CD14-positive monocyte (primary cell): ENCODE data around the gene SYNM. TPM values are rescaled to one million over a fixed set of nuclear protein-coding genes. Genes with fewer than 3 reads are reported as not detected.
A peak's percentile ranks its signal among the peaks of the same experiment; 100 is the strongest.

ENCODE experiments used
- DNase-seq, 3 donors: peaks; one replicate each; pipeline ENCODE4 v3.0.0-alpha.2; 2011 to 2022
- H2AFZ ChIP-seq: 2 replicates; pipeline ENCODE4 v1.6.0; 2012; ENCODE audit warnings: mild to moderate bottlenecking, low read depth, low read length, inconsistent platforms; ENCODE audit not compliant: insufficient read depth, poor library complexity, severe bottlenecking
- H3K27ac ChIP-seq, 2 donors: 1 replicate in 1 of 2; 2 replicates in 1 of 2; pipeline ENCODE4 v1.5.1; 2012 to 2013; ENCODE audit warnings: low read length in 2 of 2, control low read depth in 1 of 2, inconsistent platforms in 1 of 2, low read depth in 1 of 2, mild to moderate bottlenecking in 1 of 2
- H3K27me3 ChIP-seq, 2 donors: one replicate each; pipeline versions ENCODE4 v1.6.0 to v1.6.1; 2011 to 2013; ENCODE audit warnings: low read length in 2 of 2; ENCODE audit not compliant: control insufficient read depth in 2 of 2, insufficient read depth in 2 of 2
- H3K36me3 ChIP-seq, 2 donors: replicated peaks in 1 of 2; 1 replicate in 1 of 2; 2 replicates in 1 of 2; pipeline versions ENCODE4 v1.5.1 to v1.6.1; 2012 to 2013; ENCODE audit warnings: low read length in 2 of 2, control low read depth in 1 of 2, inconsistent platforms in 1 of 2, mild to moderate bottlenecking in 1 of 2; ENCODE audit not compliant: insufficient read depth in 2 of 2, control insufficient read depth in 1 of 2
- H3K4me1 ChIP-seq, 2 donors: 1 replicate in 1 of 2; 2 replicates in 1 of 2; pipeline versions ENCODE4 v1.5.1 to v1.6.1; 2012 to 2013; ENCODE audit warnings: low read length in 2 of 2, control low read depth in 1 of 2, inconsistent platforms in 1 of 2, mild to moderate bottlenecking in 1 of 2, moderate library complexity in 1 of 2; ENCODE audit not compliant: insufficient read depth in 2 of 2, control insufficient read depth in 1 of 2
- H3K4me2 ChIP-seq: replicated peaks from 2 replicates; pipeline ENCODE3; 2012; ENCODE audit warnings: low read length, moderate library complexity, mild to moderate bottlenecking; ENCODE audit not compliant: poor library complexity, severe bottlenecking; ENCODE audit errors: extremely low read depth
- H3K4me3 ChIP-seq, 3 experiments: fragments of 200-600 bp in 1 of 3; sonication (generic) in 1 of 3; replicated peaks in 1 of 3; 1 replicate in 2 of 3; 2 replicates in 1 of 3; pipeline ENCODE4 v1.5.1; 2011 to 2013; ENCODE audit warnings: low read length in 3 of 3, mild to moderate bottlenecking in 3 of 3, control low read depth in 2 of 3, low read depth in 2 of 3, inconsistent platforms in 1 of 3, moderate library complexity in 1 of 3
- H3K79me2 ChIP-seq: 2 replicates; pipeline ENCODE4 v1.6.0; 2012; ENCODE audit warnings: mild to moderate bottlenecking, control low read depth, inconsistent platforms, low read length, moderate library complexity; ENCODE audit not compliant: insufficient read depth
- H3K9ac ChIP-seq: 2 replicates; pipeline ENCODE4 v1.6.0; 2017; ENCODE audit warnings: low read length, mild to moderate bottlenecking; ENCODE audit not compliant: insufficient read depth, poor library complexity, severe bottlenecking
- H3K9me3 ChIP-seq, 2 donors: replicated peaks in 1 of 2; 1 replicate in 1 of 2; 2 replicates in 1 of 2; pipeline versions ENCODE4 v1.5.1 to v1.6.1; 2012 to 2013; ENCODE audit warnings: low read length in 2 of 2, control low read depth in 1 of 2; ENCODE audit not compliant: control insufficient read depth in 1 of 2, insufficient read depth in 1 of 2
- H4K20me1 ChIP-seq: 2 replicates; pipeline ENCODE4 v1.6.0; 2012; ENCODE audit warnings: mild to moderate bottlenecking, low read length, control low read depth, moderate library complexity; ENCODE audit not compliant: insufficient read depth
- H3K27ac Mint-ChIP-seq, 7 donors: one replicate each; pipeline ENCODE4 v1.8.0; 2020; ENCODE audit warnings: mild to moderate bottlenecking in 7 of 7, mixed read lengths in 7 of 7, moderate library complexity in 6 of 7, inconsistent platforms in 2 of 7
- H3K27me3 Mint-ChIP-seq, 3 donors: one replicate each; pipeline ENCODE4 v1.8.0; 2021 to 2022; ENCODE audit warnings: low read depth in 3 of 3, mild to moderate bottlenecking in 3 of 3, mixed read lengths in 3 of 3, moderate library complexity in 3 of 3, inconsistent platforms in 1 of 3
- H3K36me3 Mint-ChIP-seq, 2 donors: one replicate each; pipeline ENCODE4 v1.8.0; 2020; ENCODE audit warnings: mixed read lengths in 2 of 2, inconsistent platforms in 1 of 2, mild to moderate bottlenecking in 1 of 2
- H3K4me1 Mint-ChIP-seq: one replicate; pipeline ENCODE4 v1.8.0; 2020; ENCODE audit warnings: mild to moderate bottlenecking, mixed read lengths
- H3K4me3 Mint-ChIP-seq, 2 donors: one replicate each; pipeline ENCODE4 v1.8.0; 2020; ENCODE audit warnings: mild to moderate bottlenecking in 2 of 2, mixed read lengths in 2 of 2, moderate library complexity in 1 of 2
- H3K9me3 Mint-ChIP-seq, 7 donors: one replicate each; pipeline ENCODE4 v1.8.0; 2020 to 2022; ENCODE audit warnings: mixed read lengths in 7 of 7, mild to moderate bottlenecking in 6 of 7, moderate library complexity in 6 of 7, inconsistent platforms in 2 of 7
- WGBS: methylation state at CpG from one replicate; pipeline ENCODE4 v1.1.5; 2013; ENCODE audit warnings: missing lambda C conversion rate; ENCODE audit not compliant: insufficient coverage; 5-methylcytosine and 5-hydroxymethylcytosine counted together
- intact Hi-C, 2 donors: fragments of 100-400 bp; cut with micrococcal nuclease; formaldehyde crosslinking; loops; one replicate each; pipeline versions ENCODE4 v1.15.0 to v1.15.1; 2023
- polyA plus RNA-seq, 3 donors: library from polyadenylated mRNA; depleted of rRNA in 1 of 3; unstranded in 2 of 3; stranded (reverse) in 1 of 3; fragments of 300-500 nt in 2 of 3; fragments of >200 nt in 1 of 3; fragmentation: Illumina TruSeq in 2 of 3; gene quantifications; 1 replicate in 2 of 3; 2 replicates in 1 of 3; pipeline ENCODE4 v1.2.3, GENCODE V29; 2012 to 2021
- TF ChIP-seq, protein P1 (sequence below): fragments of 200-600 bp; IDR thresholded peaks from one replicate; pipeline ENCODE4 v1.8.0; 2022; ENCODE audit warnings: antibody characterized with exemption, mild to moderate bottlenecking

SYNM gene
- polyA plus RNA-seq, 3 donors, result 0.04 to 0.05 TPM; not detected in 1

DNA sequence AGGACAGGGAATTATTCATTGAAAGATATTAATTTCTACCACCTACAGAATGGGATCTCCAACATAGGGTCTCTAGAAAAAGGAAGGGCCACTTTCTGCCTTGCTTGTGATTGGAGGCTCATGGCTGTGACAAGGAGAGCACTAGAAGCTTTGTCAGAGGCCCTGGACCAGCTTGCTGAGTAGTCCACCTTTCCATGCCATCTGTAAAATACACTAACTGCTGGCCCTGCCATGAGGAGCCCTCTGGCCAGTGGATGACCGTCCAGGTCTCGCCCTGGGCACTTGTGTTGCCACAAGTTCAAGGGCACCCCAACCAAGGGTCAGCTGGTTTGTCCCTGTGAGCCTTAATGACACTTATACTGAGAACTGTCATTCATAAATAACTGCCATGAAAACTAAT lies 1.6 kb upstream of the SYNM start:
- no peak for DNase-seq
- H2AFZ ChIP-seq, result no peak overlapping the region
- peaks cover 32% of the 10 kb centered on the region for H3K4me1 Mint-ChIP-seq
- H3K4me2 ChIP-seq, result no peak overlapping the region
- no peaks in the 10 kb centered on the region for H3K36me3 ChIP-seq
- H3K4me1 ChIP-seq, result peaks cover 8 to 25% of the 10 kb centered on the region in 2 donors
- peaks cover 24 to 77% of the 10 kb centered on the region in 2 donors for H3K27me3 ChIP-seq
- H3K27ac ChIP-seq, result no peak overlapping the region
- H3K4me3 ChIP-seq, result no peak overlapping the region
- H3K27ac Mint-ChIP-seq, result no peak overlapping the region
- peaks cover 0 to 9% of the 10 kb centered on the region in 2 donors for H3K9me3 ChIP-seq
- peak overlapping the region in 1 of 2 donors; percentile 46 for H3K4me3 Mint-ChIP-seq
- no peaks in the 10 kb centered on the region for H4K20me1 ChIP-seq
- H3K9ac ChIP-seq, result no peak overlapping the region
- TF ChIP-seq, protein P1, sequence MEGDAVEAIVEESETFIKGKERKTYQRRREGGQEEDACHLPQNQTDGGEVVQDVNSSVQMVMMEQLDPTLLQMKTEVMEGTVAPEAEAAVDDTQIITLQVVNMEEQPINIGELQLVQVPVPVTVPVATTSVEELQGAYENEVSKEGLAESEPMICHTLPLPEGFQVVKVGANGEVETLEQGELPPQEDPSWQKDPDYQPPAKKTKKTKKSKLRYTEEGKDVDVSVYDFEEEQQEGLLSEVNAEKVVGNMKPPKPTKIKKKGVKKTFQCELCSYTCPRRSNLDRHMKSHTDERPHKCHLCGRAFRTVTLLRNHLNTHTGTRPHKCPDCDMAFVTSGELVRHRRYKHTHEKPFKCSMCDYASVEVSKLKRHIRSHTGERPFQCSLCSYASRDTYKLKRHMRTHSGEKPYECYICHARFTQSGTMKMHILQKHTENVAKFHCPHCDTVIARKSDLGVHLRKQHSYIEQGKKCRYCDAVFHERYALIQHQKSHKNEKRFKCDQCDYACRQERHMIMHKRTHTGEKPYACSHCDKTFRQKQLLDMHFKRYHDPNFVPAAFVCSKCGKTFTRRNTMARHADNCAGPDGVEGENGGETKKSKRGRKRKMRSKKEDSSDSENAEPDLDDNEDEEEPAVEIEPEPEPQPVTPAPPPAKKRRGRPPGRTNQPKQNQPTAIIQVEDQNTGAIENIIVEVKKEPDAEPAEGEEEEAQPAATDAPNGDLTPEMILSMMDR, result no peak
- H3K36me3 Mint-ChIP-seq, result no peaks in the 10 kb centered on the region
- intact Hi-C loops, result loop anchor here (5.0 kb wide), 1 partner anchor 109 kb away; no protein-coding TSS in a partner anchor
- no peaks in the 10 kb centered on the region for H3K79me2 ChIP-seq
- H3K9me3 Mint-ChIP-seq, result peaks cover 0 to 16% (median 4%) of the 10 kb centered on the region in 7 donors
- WGBS, result 83% methylated on average over 1 of the region's 2 CpGs
- peaks cover 57 to 81% (median 79%) of the 10 kb centered on the region in 3 donors for H3K27me3 Mint-ChIP-seq

DNA sequence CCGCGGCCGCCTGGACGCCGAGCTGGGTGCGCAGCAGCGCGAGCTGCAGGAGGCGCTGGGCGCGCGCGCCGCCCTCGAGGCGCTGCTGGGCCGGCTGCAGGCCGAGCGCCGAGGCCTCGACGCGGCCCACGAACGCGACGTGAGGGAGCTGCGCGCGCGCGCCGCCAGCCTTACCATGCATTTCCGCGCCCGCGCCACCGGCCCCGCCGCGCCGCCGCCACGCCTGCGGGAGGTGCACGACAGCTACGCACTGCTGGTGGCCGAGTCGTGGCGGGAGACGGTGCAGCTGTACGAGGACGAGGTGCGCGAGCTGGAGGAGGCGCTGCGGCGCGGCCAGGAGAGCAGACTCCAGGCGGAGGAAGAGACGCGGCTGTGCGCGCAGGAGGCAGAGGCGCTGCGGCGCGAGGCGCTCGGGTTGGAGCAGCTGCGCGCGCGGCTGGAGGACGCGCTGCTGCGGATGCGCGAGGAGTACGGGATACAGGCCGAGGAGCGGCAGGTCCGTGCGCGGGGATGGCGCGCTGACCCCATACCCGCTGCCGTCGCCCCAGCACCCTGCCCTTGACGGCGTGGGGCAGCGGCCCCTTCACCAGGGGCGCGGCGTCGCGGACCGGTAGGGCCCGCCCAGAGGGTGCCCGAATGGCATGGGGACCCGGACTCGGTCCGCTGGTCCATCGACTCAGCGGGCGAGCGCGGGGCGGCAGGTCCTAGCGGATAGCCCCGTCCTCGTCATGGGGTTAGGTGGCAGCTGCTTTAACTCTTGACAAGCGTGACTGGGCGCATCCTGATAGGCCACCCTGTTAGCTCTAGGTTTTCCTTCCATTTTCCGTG lies 848 bp downstream of the SYNM start:
- TF ChIP-seq, protein P1, result no peak
- H4K20me1 ChIP-seq, result no peaks in the 10 kb centered on the region
- H3K36me3 ChIP-seq, result no peaks in the 10 kb centered on the region
- H3K4me2 ChIP-seq, result peak overlapping the region; percentile 72
- Mint-ChIP-seq H3K9me3 (peaks cover 0 to 16% (median 4%) of the 10 kb centered on the region in 7 donors), H3K4me1 (peaks cover 26% of the 10 kb centered on the region), H3K4me3 (peak overlapping the region; percentile 65 to 76), H3K36me3 (no peaks in the 10 kb centered on the region), H3K27ac (no peak overlapping the region), H3K27me3 (peaks cover 52 to 64% (median 64%) of the 10 kb centered on the region in 3 donors)
- H3K27me3 ChIP-seq, result peaks cover 24 to 60% of the 10 kb centered on the region in 2 donors
- H3K27ac ChIP-seq, result no peak overlapping the region
- H3K4me3 ChIP-seq, result peak overlapping the region in 1 of 3 experiments; percentile 69
- H3K9me3 ChIP-seq, result peaks cover 0 to 9% of the 10 kb centered on the region in 2 donors
- no peak for DNase-seq
- no peak overlapping the region for H3K9ac ChIP-seq
- H3K79me2 ChIP-seq, result no peaks in the 10 kb centered on the region
- H2AFZ ChIP-seq, result peak overlapping the region; percentile 65
- 2% methylated on average over 116 of the region's 116 CpGs for WGBS
- peaks cover 5 to 18% of the 10 kb centered on the region in 2 donors for H3K4me1 ChIP-seq
- intact Hi-C loops, result no loop called here
